Measurements from ENCODE around the gene SYT15. TPM values are rescaled to one million over a fixed set of nuclear protein-coding genes. Genes with fewer than 3 reads are reported as not detected.

Gene SYT15
- total RNA-seq, 6 donors from 2014 or later: 11.6 to 52.4 (median 25.4) TPM

DNA sequence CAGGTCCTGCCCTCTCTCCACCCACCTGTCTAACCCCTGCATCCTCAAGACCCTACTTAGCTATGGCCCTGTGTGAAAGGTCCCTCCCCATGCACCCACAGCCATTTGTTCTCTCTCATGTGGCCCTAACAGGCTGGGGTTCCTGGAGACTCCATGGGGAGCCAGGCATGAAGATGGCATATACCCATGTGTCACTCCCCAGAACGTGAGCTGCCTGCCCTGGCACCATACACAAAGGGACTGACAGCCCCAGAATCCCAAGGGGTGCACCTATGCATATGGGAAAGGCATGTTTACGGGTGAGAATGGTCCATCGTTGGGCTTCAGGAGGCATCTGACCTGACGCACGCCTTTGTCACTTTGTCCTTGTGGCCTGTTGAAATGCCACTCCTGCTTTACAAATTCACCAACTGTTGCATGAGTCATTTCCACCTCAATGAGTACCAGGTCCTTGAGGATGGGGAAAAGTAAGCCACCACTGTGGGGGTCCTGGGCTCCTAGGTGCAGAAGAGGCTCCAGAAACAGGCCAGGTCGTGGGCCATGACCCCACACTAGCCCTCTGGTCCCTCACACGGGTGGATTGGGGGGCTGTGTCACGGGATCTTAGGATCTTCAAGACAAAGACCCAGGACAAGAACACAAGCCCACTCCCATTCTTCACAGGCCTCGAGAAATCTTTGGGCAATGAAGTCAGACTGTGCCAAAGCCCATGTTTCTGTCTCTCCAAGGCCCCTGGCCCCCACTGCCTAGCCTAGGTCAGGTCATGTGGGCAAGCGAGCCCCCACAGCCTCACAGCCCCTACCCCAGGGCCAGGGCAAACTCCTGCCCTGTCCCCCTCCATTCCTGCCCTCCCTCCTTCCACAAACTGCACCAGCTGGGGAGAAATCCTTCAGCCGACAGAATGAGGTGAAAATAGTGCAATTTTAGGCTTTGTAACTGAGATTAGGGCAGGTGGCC is 31.1 kb upstream of the SYT15 start:
- Histone ChIP-seq H3K9me3 (no peaks in the 10 kb centered on the region), H3K4me1 (peaks cover 0 to 24% (median 3%) of the 10 kb centered on the region in 4 donors), H3K4me3 (no peak overlapping the region), H3K27ac (peak overlapping the region in 3 of 4 donors; percentile 21 to 46 (median 43)), H3K27me3 (no peaks in the 10 kb centered on the region), H3K36me3 (peaks cover 0 to 9% (median 1%) of the 10 kb centered on the region in 4 donors)
- WGBS, 2 donors: 65 to 71% methylated on average over 11 of the region's 11 CpGs
- ATAC-seq (ENCODE audit: low FRiP score in 2 of 2) (no peak), DNase-seq (peak; percentile 42)
- no peak for TF ChIP-seq CTCF (IDR thresholded peaks at IDR 0.05)
- no peak for TF ChIP-seq EP300 (IDR thresholded peaks at IDR 0.05)
- TF ChIP-seq POLR2A (IDR thresholded peaks at IDR 0.05): no peak
- TF ChIP-seq POLR2AphosphoS5 (IDR thresholded peaks at IDR 0.05): no peak

GRCh38 chr10:46548498-46549090 is 30.3 kb upstream of the SYT15 start:
- peaks cover 0 to 24% (median 3%) of the 10 kb centered on the region in 4 donors for H3K4me1 ChIP-seq
- 79 to 80% methylated on average over 7 of the region's 7 CpGs for WGBS, 2 donors
- no peak overlapping the region for H3K27ac ChIP-seq
- DNase-seq (peak; percentile 22 to 39), ATAC-seq (ENCODE audit: low FRiP score in 2 of 2) (no peak)
- H3K27me3 ChIP-seq: no peaks in the 10 kb centered on the region
- no peaks in the 10 kb centered on the region for H3K9me3 ChIP-seq
- no peak overlapping the region for H3K4me3 ChIP-seq
- TF ChIP-seq EP300 (IDR thresholded peaks at IDR 0.05): no peak
- no peak for TF ChIP-seq CTCF (IDR thresholded peaks at IDR 0.05)
- TF ChIP-seq POLR2A (IDR thresholded peaks at IDR 0.05): no peak
- no peak for TF ChIP-seq POLR2AphosphoS5 (IDR thresholded peaks at IDR 0.05)
- peaks cover 0 to 9% (median 1%) of the 10 kb centered on the region in 4 donors for H3K36me3 ChIP-seq

- no peaks in the 10 kb centered on the region for H3K9me3 ChIP-seq
- ATAC-seq (ENCODE audit: low FRiP score in 2 of 2) (no peak), DNase-seq (peak; percentile 26 to 89)
- WGBS, 2 donors: 82 to 88% methylated on average over 27 to 31 of the region's 31 CpGs
- no peak overlapping the region for H3K4me3 ChIP-seq
- H3K4me1 ChIP-seq: peaks cover 0 to 18% (median 3%) of the 10 kb centered on the region in 4 donors
- H3K27ac ChIP-seq: no peak overlapping the region
- H3K36me3 ChIP-seq: peaks cover 0 to 9% (median 1%) of the 10 kb centered on the region in 4 donors
- TF ChIP-seq POLR2A (IDR thresholded peaks at IDR 0.05) (no peak), CTCF (IDR thresholded peaks at IDR 0.05) (no peak)
- H3K27me3 ChIP-seq: no peaks in the 10 kb centered on the region
Observed at GRCh38 chr10:46549171-46550075, 29.5 kb upstream of the SYT15 start.

DNA sequence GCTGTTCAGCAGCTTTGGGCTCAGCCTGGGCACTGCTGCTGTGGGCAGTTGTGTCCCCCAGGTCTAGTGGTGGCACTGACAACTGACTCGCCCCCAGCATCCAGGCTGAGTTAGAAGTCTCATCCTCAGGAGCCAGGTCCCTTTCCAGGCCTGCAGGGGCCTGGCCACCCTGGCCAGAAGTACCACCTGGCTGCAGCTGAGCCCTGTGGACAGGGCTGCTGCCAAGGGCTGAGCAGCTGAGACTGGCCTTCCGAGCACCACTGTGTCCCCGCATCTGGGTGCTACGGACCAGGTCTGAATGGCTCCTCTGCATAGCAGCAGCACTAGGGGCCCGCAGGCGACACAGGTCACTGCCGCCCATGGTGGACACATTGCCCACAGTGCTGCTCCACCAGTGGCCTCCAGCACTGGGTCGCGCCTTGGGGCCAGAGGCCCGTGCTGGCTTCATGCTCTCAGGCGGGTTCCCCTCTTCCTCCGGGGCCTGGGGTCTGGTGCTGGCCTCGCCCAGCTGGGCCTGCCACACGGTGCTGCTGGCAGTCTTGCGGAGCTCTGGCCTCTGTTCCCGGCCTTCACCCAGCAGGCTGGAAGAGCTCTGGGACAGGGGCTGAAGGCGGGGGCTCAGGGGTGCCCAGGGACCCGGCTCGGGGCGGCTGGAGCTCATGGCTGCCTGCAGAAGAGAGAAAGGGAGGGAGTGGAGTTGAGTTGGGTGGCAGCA is 28.7 kb upstream of the SYT15 start:
- TF ChIP-seq EP300 (IDR thresholded peaks at IDR 0.05): no peak
- no peak for TF ChIP-seq POLR2AphosphoS5 (IDR thresholded peaks at IDR 0.05)
- no peak for TF ChIP-seq POLR2A (IDR thresholded peaks at IDR 0.05)
- no peak for TF ChIP-seq CTCF (IDR thresholded peaks at IDR 0.05)

More for the DNA sequence above, 28.7 kb upstream of the SYT15 start:
- ATAC-seq (ENCODE audit: low FRiP score in 2 of 2): no peak
- Histone ChIP-seq H3K9me3 (no peaks in the 10 kb centered on the region), H3K36me3 (peaks cover 0 to 9% (median 1%) of the 10 kb centered on the region in 4 donors), H3K4me1 (peaks cover 0 to 12% (median 3%) of the 10 kb centered on the region in 4 donors), H3K27me3 (no peaks in the 10 kb centered on the region), H3K27ac (no peak overlapping the region), H3K4me3 (no peak overlapping the region)
- whole genome bisulfite sequencing, 2 donors: 81 to 83% methylated on average over 16 to 20 of the region's 20 CpGs
- DNase-seq: peak; percentile 23 to 88

Measured in upper lobe of left lung (tissue), 6 donors.